ENCODE measurements around the gene EMP1.

EMP1 gene, protein sequence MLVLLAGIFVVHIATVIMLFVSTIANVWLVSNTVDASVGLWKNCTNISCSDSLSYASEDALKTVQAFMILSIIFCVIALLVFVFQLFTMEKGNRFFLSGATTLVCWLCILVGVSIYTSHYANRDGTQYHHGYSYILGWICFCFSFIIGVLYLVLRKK

DNA sequence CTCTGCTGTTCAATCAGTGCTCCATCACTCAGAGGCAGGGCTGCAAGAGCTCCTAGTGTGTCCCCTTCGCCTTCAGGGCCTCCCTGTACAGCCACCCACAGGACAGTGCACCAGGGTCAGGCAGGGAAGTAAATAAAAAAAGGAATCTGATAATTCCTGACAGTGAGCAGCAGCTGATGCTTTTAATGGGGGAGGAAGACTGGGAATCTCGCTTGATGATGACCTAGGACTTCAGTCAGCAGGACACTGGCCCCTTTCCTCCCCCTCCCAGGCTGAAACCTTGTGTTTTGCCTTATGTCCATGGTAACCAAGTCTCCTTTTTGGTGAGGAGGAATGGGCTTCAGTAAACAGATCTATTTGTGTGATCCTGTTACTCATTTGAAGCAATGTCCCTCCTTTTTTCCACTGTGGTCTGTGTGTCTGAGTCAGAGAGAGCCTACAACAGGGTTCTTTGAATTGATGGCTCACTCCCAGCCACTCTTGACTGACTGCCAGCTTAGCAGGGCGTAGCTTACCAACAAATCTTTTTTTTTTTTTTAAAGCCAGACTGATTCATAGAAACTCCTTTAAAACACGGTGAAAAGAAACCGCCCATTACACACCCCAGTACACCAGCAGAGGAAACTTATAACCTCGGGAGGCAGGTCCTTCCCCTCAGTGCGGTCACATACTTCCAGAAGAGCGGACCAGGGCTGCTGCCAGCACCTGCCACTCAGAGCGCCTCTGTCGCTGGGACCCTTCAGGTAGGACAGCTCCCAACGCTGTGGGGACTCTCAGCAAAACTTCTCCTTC, at the start of gene EMP1:
TSS of gene EMP1 (plus strand) at position 597 of the 792 bp plus-strand sequence. CDS start 14,785 bp downstream, outside the sequence.
- Histone ChIP-seq H3K27ac (ENCODE audit: low read length) (no peak within 1 kb of the TSS), H3K4me3 (ENCODE audit: low read length) (no peak within 1 kb of the TSS), H3K4me1 (ENCODE audit: control insufficient read depth, insufficient read depth, low read length) (0 out of 2 replicates have a peak, but pooled peaks cover 1% of the 10 kb centered on the region), H3K27me3 (ENCODE audit: control insufficient read depth, insufficient read depth, low read length) (no peaks in the 10 kb centered on the region), H3K9me3 (ENCODE audit: control insufficient read depth, insufficient read depth, low read length) (no peaks in the 10 kb centered on the region), H3K36me3 (ENCODE audit: control insufficient read depth, insufficient read depth, low read length) (no peaks in the 10 kb centered on the region)
- WGBS (ENCODE audit: insufficient coverage, insufficient read length), result no CpG with 5 or more reads among the region's 11 CpGs
- no peak for DNase-seq (ENCODE audit: low read depth, low spot score)

DNA sequence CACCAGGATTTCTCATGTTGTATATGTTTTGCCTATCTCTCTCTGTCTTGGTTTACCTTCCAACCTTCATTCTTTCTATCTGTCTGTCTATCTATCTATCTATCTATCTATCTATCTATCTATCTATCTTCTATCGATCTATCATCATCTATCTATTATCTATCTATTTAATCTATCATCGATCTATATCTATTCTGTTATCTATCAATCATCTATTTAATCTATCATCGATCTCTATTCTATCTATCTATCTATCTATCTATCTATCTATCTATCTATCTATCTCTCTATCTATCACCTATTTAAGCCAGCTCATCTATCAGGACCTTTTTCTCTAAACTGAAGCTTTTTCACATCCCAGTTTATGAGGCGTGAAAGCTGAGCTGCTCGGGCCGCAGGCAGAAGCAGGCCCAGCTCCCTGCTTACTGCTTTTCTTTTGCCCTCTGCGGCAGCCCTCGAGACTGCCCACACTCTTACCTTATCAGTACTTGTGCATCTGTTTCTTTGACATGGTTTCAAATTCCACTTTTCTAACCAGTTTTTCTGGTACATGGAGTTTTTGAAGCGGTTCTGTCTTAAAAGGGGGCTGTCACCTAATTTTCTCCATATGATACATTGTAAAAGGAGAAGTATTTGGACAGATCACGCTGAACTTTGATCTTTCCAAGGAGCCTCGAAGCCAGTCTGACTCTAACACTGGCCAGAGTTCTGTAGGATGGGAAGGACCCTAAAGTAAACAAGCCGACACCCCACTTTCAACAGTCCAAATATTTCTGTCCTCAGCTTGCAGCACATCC, 48.6 kb upstream of the EMP1 start:
- Histone ChIP-seq H3K4me1 (ENCODE audit: control insufficient read depth, insufficient read depth, low read length) (no peaks in the 10 kb centered on the region), H3K4me3 (ENCODE audit: low read length) (no peak overlapping the region), H3K27me3 (ENCODE audit: control insufficient read depth, insufficient read depth, low read length) (no peaks in the 10 kb centered on the region), H3K27ac (ENCODE audit: low read length) (no peak overlapping the region), H3K36me3 (ENCODE audit: control insufficient read depth, insufficient read depth, low read length) (no peaks in the 10 kb centered on the region), H3K9me3 (ENCODE audit: control insufficient read depth, insufficient read depth, low read length) (no peaks in the 10 kb centered on the region)
- no peak for DNase-seq (ENCODE audit: low read depth, low spot score)
- 100% methylated on average over 3 of the region's 12 CpGs for WGBS (ENCODE audit: insufficient coverage, insufficient read length)

- WGBS (ENCODE audit: insufficient coverage, insufficient read length), result no CpG with 5 or more reads among the region's 3 CpGs
- H3K27ac ChIP-seq (ENCODE audit: low read length), result no peak overlapping the region
- no peak overlapping the region for H3K4me3 ChIP-seq (ENCODE audit: low read length)
- H3K9me3 ChIP-seq (ENCODE audit: control insufficient read depth, insufficient read depth, low read length), result no peaks in the 10 kb centered on the region
- no peaks in the 10 kb centered on the region for H3K4me1 ChIP-seq (ENCODE audit: control insufficient read depth, insufficient read depth, low read length)
- no peaks in the 10 kb centered on the region for H3K27me3 ChIP-seq (ENCODE audit: control insufficient read depth, insufficient read depth, low read length)
- no peak for DNase-seq (ENCODE audit: low read depth, low spot score)
- no peaks in the 10 kb centered on the region for H3K36me3 ChIP-seq (ENCODE audit: control insufficient read depth, insufficient read depth, low read length)
These were observed 48.1 kb upstream of the EMP1 start for GRCh38 chr12:13148485-13148847.

GRCh38 chr12:13149411-13149810, 47.1 kb upstream of the EMP1 start:
- no peaks in the 10 kb centered on the region for H3K36me3 ChIP-seq (ENCODE audit: control insufficient read depth, insufficient read depth, low read length)
- no CpG with 5 or more reads among the region's 4 CpGs for WGBS (ENCODE audit: insufficient coverage, insufficient read length)
- no peak overlapping the region for H3K27ac ChIP-seq (ENCODE audit: low read length)
- no peaks in the 10 kb centered on the region for H3K27me3 ChIP-seq (ENCODE audit: control insufficient read depth, insufficient read depth, low read length)
- no peak overlapping the region for H3K4me3 ChIP-seq (ENCODE audit: low read length)
- no peak for DNase-seq (ENCODE audit: low read depth, low spot score)
- no peaks in the 10 kb centered on the region for H3K9me3 ChIP-seq (ENCODE audit: control insufficient read depth, insufficient read depth, low read length)
- H3K4me1 ChIP-seq (ENCODE audit: control insufficient read depth, insufficient read depth, low read length), result no peaks in the 10 kb centered on the region

- H3K36me3 ChIP-seq (ENCODE audit: control insufficient read depth, insufficient read depth, low read length), result no peaks in the 10 kb centered on the region
- no peaks in the 10 kb centered on the region for H3K27me3 ChIP-seq (ENCODE audit: control insufficient read depth, insufficient read depth, low read length)
- H3K4me1 ChIP-seq (ENCODE audit: control insufficient read depth, insufficient read depth, low read length), result no peaks in the 10 kb centered on the region
- WGBS (ENCODE audit: insufficient coverage, insufficient read length), result no CpG with 5 or more reads among the region's 1 CpG
- H3K9me3 ChIP-seq (ENCODE audit: control insufficient read depth, insufficient read depth, low read length), result no peaks in the 10 kb centered on the region
- H3K27ac ChIP-seq (ENCODE audit: low read length), result no peak overlapping the region
- DNase-seq (ENCODE audit: low read depth, low spot score), result no peak
- no peak overlapping the region for H3K4me3 ChIP-seq (ENCODE audit: low read length)
These were observed 44.2 kb upstream of the EMP1 start for GRCh38 chr12:13152281-13152680.

GRCh38 chr12:13152756-13153155, 43.8 kb upstream of the EMP1 start:
- no CpG with 5 or more reads among the region's 6 CpGs for WGBS (ENCODE audit: insufficient coverage, insufficient read length)
- H3K9me3 ChIP-seq (ENCODE audit: control insufficient read depth, insufficient read depth, low read length), result no peaks in the 10 kb centered on the region
- DNase-seq (ENCODE audit: low read depth, low spot score), result no peak
- H3K27ac ChIP-seq (ENCODE audit: low read length), result no peak overlapping the region
- H3K36me3 ChIP-seq (ENCODE audit: control insufficient read depth, insufficient read depth, low read length), result no peaks in the 10 kb centered on the region
- H3K27me3 ChIP-seq (ENCODE audit: control insufficient read depth, insufficient read depth, low read length), result no peaks in the 10 kb centered on the region
- no peak overlapping the region for H3K4me3 ChIP-seq (ENCODE audit: low read length)
- no peaks in the 10 kb centered on the region for H3K4me1 ChIP-seq (ENCODE audit: control insufficient read depth, insufficient read depth, low read length)

DNA sequence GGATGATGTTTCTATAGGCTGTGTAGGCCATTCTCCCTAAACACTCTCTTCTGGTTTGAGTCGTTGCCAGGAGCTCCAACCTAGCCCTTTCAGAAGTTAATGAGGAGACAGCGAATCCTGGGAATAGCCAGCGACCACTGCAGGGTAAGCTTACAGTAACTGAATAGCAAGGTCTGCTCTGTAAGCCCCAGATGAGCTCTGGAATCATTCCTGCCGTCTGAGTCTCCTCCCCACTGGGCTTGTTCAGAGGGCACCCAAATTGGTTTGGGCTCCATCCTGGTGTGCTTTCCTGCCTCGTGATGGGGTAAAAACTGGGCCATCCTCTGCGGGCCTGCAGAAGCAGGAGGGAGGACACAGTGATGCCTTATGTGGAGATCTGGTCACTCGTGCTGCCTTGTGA, 43.3 kb upstream of the EMP1 start:
- H3K36me3 ChIP-seq (ENCODE audit: control insufficient read depth, insufficient read depth, low read length), result no peaks in the 10 kb centered on the region
- WGBS (ENCODE audit: insufficient coverage, insufficient read length), result no CpG with 5 or more reads among the region's 7 CpGs
- no peaks in the 10 kb centered on the region for H3K27me3 ChIP-seq (ENCODE audit: control insufficient read depth, insufficient read depth, low read length)
- no peaks in the 10 kb centered on the region for H3K9me3 ChIP-seq (ENCODE audit: control insufficient read depth, insufficient read depth, low read length)
- no peak overlapping the region for H3K4me3 ChIP-seq (ENCODE audit: low read length)
- no peak for DNase-seq (ENCODE audit: low read depth, low spot score)
- H3K27ac ChIP-seq (ENCODE audit: low read length), result no peak overlapping the region
- no peaks in the 10 kb centered on the region for H3K4me1 ChIP-seq (ENCODE audit: control insufficient read depth, insufficient read depth, low read length)

GRCh38 chr12:13154027-13154538, 42.4 kb upstream of the EMP1 start:
- Histone ChIP-seq H3K4me1 (ENCODE audit: control insufficient read depth, insufficient read depth, low read length) (no peaks in the 10 kb centered on the region), H3K27ac (ENCODE audit: low read length) (no peak overlapping the region), H3K4me3 (ENCODE audit: low read length) (no peak overlapping the region), H3K27me3 (ENCODE audit: control insufficient read depth, insufficient read depth, low read length) (no peaks in the 10 kb centered on the region), H3K36me3 (ENCODE audit: control insufficient read depth, insufficient read depth, low read length) (no peaks in the 10 kb centered on the region), H3K9me3 (ENCODE audit: control insufficient read depth, insufficient read depth, low read length) (no peaks in the 10 kb centered on the region)
- no CpG with 5 or more reads among the region's 3 CpGs for whole genome bisulfite sequencing (ENCODE audit: insufficient coverage, insufficient read length)
- DNase-seq (ENCODE audit: low read depth, low spot score), result no peak

DNA sequence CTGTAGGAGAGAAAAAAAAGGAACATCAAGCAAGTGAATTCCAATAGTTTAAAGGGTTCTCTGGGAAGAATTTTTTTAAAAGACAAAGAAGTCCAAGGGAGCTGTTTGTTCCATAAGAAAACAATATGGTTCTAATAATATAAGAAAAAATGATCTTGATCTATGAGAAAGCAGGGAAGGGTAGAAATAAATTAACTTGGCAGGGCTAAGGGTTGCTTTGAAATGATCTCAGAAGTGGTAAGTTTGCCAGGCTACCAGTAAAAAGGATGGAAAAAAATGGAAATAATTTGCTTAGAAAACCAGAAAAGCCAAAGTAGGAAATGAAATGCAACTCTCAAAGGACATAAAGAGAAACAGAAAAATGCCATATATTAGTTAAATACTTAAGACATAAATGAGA, 41.7 kb upstream of the EMP1 start:
- Histone ChIP-seq H3K27ac (ENCODE audit: low read length) (no peak overlapping the region), H3K4me1 (ENCODE audit: control insufficient read depth, insufficient read depth, low read length) (no peaks in the 10 kb centered on the region), H3K36me3 (ENCODE audit: control insufficient read depth, insufficient read depth, low read length) (no peaks in the 10 kb centered on the region), H3K9me3 (ENCODE audit: control insufficient read depth, insufficient read depth, low read length) (no peaks in the 10 kb centered on the region), H3K27me3 (ENCODE audit: control insufficient read depth, insufficient read depth, low read length) (no peaks in the 10 kb centered on the region), H3K4me3 (ENCODE audit: low read length) (no peak overlapping the region)
- DNase-seq (ENCODE audit: low read depth, low spot score), result no peak

DNA sequence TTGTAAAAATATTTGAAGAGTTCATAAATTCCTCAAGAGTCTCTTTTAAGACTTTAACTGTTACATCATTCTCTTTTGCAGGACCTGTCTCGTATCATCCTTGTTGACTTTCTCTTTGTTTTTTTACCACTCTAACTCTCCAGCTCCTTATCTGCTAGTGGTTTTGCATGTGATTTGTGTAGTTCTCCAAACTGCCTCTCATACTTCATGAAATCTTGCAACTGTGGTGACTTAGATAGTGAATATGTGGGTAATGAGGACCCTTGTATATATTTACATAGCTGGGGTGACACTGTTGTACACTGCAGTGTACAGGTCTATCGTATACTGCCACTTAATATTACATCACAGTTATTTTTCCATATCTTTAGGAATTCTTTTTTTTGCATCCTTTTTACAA, 40.2 kb upstream of the EMP1 start:
- Histone ChIP-seq H3K27ac (ENCODE audit: low read length) (no peak overlapping the region), H3K4me1 (ENCODE audit: control insufficient read depth, insufficient read depth, low read length) (no peaks in the 10 kb centered on the region), H3K4me3 (ENCODE audit: low read length) (no peak overlapping the region), H3K9me3 (ENCODE audit: control insufficient read depth, insufficient read depth, low read length) (no peaks in the 10 kb centered on the region), H3K27me3 (ENCODE audit: control insufficient read depth, insufficient read depth, low read length) (no peaks in the 10 kb centered on the region), H3K36me3 (ENCODE audit: control insufficient read depth, insufficient read depth, low read length) (no peaks in the 10 kb centered on the region)
- WGBS (ENCODE audit: insufficient coverage, insufficient read length), result no CpG with 5 or more reads among the region's 2 CpGs
- DNase-seq (ENCODE audit: low read depth, low spot score), result no peak

Measured in iPS DF 6.9 (cell line).